HG02970 (cell line): ENCODE results near the gene ZMIZ1.

ENCODE experiments used
- ATAC-seq: cut with Tn5 transposase; IDR thresholded peaks from one replicate; pipeline ENCODE4 v1.9.1; 2021; ENCODE audit warnings: mild to moderate bottlenecking, moderate library complexity, moderate number of reproducible peaks; ENCODE audit not compliant: unreplicated experiment, low FRiP score

ZMIZ1 gene

GRCh38 chr10:79164075-79164474, 95.3 kb downstream of the ZMIZ1 start:
- ATAC-seq: no peak

DNA sequence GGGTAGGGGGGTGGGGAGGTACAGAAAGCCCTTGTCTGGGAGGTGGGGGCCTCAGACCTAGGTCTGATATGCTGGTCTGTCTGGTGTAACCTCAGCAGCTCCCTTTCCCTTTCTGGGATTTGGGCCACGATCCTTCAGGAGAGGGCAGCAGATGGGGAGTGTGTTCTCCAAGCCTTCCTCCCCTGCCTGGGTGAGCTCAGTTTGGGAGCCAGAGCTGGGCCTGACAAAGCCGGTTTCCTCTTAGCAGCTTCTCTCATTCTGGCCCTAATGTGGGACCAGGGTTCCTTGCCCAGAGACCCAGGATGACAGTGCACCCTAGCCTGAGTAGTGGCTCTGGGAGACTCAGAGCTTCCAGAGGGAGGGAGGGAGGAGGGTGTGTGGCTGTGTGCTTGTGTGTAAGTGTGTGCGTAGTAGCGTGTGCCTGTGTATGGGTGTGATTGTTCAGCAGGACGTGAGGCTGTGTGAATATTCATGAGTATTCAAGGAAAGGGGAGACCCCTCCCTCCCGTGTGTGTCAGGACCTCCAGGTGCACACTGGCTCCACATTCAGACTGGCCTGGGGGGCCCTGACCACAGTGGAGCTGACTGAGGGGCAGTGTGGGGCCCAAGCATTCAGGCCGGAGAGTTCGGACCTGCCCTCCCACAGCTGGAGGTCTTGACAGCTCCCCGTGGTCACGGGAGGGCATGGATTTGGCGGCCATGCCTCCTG, 96.5 kb downstream of the ZMIZ1 start:
- no peak for ATAC-seq

- no peak for ATAC-seq
These were observed 97.6 kb downstream of the ZMIZ1 start for GRCh38 chr10:79166312-79166721.

- ATAC-seq: no peak
These were observed 98.0 kb downstream of the ZMIZ1 start for GRCh38 chr10:79166741-79167140.

DNA sequence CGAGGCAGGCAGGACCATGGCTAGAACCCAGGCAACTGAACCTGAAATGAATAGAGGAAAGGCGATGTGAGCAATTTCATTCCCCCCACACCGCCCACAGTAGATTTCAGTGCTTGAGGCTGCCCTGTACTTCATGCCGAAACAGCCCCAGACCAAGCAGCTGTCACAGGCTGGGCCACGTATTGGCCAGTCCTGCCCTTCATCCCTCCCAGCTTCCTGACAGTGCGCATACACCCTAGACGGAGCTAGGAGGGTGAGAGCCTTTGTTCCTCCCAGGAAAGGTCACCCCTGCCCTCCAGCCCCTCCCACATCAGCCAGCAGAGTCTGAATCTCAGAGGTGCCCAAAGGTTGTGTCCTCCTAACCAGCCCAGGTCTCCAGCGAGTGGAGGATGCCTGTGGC, 98.8 kb downstream of the ZMIZ1 start:
- ATAC-seq: no peak

- ATAC-seq: no peak
These were observed 99.4 kb downstream of the ZMIZ1 start for GRCh38 chr10:79168210-79168609.

GRCh38 chr10:79170226-79170752, 101.5 kb downstream of the ZMIZ1 start:
- no peak for ATAC-seq

DNA sequence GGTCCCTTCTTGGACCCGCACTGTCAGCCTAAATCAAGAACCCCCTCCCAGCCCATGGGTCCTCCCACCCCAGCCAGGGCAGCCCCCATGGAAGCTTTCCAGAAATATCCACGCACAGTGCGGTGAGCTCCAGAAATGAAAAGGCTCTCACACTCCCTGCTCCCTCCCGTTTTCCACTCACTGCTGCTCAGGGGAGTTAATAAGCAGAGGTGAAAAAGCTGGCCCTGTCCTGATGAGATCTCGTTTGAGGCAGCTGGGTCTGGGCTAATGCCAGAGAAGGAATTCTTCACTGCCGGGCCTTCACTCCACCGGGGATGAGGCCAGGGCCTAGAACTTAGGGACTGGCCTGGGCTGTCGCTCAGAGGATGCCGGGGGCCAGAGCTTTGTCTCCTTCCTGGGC, 102.2 kb downstream of the ZMIZ1 start:
- ATAC-seq: no peak

- ATAC-seq: no peak
These were observed 102.7 kb downstream of the ZMIZ1 start for GRCh38 chr10:79171504-79171903.

DNA sequence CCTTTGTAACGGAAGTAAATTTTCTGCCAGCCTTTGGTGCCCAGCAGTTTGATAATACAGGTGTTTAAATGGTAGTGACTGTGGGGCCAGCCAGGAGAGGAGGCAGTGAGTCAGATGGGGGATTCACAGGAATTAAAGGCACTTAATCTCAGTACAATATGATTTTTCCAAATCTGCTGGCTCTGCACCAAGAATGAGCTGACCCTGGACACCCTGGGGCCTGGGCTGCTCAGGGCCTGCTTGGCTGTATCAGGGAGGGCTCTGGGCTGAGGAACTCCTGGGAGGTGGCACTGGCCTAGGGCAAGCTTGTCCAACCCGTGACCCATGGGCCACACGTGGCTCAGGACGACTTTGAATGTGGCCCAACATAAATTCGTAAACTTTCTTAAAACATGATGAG, 104.1 kb downstream of the ZMIZ1 start:
- no peak for ATAC-seq

DNA sequence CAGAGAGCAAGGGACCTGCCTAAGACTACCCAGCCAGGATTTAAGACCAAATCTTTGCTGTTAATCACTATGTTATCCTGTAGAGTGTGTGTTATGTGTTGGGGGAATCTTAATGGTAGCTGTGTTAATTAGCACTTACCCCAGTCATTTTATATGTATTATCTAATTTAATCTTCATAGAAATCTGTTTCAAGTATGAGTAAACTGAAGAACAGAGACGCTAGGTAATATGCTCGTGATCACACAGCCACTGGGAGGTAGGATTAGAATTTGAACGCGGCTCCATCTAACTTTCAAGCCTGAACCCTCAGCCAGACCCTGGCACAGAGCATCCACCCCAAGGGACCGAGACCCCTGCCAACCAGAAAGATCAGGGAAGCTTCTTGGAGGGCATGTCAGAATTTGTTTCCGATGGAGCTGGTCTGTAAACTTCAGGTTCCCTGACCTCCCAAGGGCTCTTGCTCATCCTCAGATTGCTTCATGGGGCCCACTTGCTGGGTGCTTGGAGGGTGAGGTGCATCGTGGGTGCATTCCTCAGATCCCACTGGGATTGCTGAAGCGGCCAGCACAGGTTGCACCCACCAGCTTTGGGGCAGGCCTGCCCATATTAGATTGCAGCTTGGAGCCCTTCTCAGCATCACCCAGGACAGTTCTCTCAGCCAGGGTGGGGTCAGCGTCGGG, 105.0 kb downstream of the ZMIZ1 start:
- ATAC-seq: no peak

DNA sequence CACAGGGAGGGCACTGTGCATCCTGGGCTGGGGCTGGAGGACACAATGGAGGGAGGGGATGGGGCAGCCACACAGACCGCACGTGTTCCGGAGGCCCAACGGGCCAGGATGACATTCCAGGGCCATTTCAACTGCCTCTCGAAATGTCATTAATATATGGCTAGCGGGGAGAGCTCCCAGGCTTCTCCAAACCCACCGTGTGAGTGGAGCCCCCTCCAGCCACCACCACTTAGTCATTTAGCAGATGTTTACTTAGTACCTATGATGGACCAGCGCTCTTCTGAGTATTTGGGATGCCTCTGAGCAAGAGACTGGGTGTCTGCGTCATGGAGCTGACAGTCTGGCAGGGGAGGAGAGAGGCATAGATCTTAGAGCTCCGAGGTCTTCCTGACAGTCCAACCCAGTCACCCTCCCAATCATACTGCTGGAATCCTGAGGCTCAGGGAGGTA, 107.3 kb downstream of the ZMIZ1 start:
- no peak for ATAC-seq

- no peak for ATAC-seq
These were observed 108.3 kb downstream of the ZMIZ1 start for GRCh38 chr10:79176949-79177602.

DNA sequence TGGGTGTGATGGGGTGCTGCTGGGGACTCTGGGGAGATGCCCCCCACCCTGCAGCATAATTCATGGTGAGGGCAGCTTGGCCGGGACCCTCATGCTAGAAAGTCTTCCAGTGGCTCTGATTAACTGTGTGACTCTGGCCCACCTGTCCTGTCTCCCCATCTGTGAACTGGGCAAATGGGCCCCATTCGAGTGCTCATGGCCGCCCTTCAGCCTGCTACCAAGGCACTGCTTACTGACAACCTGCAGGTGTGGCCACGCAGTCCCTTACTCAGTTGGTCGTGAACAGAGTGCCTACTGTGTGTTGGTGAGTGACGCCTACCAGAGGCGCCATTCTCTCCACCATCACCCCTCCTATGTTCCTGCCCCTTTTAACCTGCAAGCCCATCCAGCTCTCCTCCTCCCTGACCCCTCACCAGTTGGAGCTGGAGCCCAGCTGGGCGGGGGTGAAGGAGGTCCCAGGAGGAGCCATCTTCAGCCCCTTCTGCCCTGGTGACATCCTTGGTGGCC, 109.4 kb downstream of the ZMIZ1 start:
- no peak for ATAC-seq

GRCh38 chr10:79178614-79179163, 109.9 kb downstream of the ZMIZ1 start:
- ATAC-seq: no peak

DNA sequence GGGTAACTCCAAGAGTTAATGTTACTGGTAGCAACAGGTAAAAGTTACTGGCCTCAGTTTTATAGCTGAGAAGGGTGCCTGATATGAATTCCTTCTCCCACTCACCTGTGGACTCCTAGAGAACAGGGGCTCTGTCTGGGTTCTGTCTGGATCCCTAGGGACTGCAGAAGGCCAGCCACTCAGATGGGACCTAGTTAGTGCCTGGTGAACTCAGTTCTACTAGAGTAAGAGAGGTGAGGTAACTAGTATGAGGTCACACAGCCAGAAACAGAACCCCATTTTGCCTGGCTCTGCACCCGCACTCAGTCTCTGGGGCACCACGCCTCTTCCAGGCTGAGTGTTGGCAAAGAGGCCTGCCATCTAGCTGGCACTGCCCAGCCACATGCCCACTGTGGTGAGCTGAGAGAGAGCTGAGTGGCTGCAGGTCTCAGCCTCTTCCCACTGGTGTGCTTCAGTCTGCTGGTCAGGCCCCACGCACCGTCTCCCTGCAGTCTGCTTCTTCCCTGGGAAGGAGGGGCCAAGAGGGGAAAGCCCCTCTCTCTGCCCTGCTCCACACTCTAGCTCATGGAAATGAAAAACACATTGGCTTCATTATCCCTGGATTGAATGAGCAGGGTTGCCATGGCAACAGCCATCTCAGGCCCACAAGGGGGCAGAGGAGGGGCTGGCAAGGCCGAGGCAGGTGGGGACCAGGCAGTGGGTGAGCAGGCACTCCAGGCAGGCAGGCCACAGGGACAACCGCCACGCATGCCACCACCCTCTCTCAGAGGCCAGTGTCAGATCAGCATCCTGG, 110.6 kb downstream of the ZMIZ1 start:
- no peak for ATAC-seq

GRCh38 chr10:79179957-79180309, 111.2 kb downstream of the ZMIZ1 start:
- ATAC-seq: no peak

DNA sequence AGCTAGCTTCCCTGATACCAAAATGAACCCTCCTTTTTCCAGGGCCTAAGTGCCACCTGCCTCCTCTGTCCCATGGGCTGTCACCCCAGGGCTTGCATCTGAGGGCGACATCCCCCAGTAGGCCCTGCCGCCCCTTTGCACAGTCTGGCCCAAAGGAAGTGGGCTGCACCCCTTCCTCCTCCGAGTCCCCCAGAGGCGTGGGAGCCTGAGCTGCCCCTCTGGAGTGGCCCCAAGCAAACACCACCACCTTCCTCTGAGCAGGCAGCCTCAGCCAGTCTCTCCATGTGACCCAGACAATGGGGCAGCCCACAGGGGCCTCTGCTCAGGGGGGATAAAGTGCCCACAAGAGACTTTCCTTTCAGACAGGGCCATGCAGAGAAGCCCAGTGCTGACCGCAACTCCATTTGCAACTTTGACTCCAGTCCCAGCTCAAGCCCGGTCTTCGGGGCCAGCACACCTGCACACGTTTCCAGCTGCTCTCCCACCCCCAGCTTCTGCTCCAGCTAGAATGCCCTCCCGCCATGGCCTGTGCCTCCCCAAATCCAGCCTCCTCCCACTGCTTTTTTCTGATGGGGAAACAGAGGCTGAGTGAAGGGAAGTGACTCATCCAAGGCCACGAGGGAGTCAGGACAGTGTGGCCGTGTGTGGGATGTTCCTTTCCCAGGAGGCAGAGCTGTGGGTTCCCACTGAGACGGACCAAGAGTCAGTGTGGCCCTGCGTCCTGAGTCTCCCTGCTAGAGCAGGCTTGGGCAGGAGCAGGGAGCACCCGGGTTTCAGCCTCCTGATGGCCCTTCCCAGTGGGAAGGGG, 111.9 kb downstream of the ZMIZ1 start:
- no peak for ATAC-seq

DNA sequence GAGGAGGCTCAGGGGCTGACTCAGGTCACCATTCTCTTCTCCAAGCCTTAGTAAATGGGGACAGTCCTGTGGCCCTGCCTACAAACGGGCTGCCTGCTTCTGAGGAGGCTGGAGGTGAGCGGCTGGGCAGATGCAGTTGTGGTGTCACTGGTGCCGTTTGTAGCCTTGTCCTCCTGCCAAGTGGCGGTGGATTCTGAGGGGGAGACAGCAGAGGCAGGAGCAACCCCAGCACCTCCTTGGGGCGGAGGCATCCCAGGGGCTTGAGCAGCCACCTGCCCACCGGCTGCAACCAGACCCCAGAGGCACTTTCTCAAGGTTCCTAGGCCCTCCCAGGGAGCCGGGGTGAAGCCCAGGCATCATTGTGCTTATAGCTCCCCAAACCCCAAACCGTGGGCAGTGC, 112.5 kb downstream of the ZMIZ1 start:
- no peak for ATAC-seq
